CD4-positive, alpha-beta T cell treated with Interleukin-15 for 1 hour (primary cell): ENCODE data around the gene PPP1R13B.

Experiments used
- DNase-seq: peaks from one replicate; pipeline ENCODE4 v3.0.0-alpha.2; 2020

PPP1R13B gene

GRCh38 chr14:103728721-103729120 is 118.7 kb downstream of the PPP1R13B start:
- DNase-seq, result no peak

GRCh38 chr14:103728141-103728540 is 119.2 kb downstream of the PPP1R13B start:
- DNase-seq, result no peak

- DNase-seq, result no peak
Observed at GRCh38 chr14:103727313-103727980, 119.9 kb downstream of the PPP1R13B start.

- DNase-seq, result no peak
Observed at GRCh38 chr14:103726474-103726873, 120.9 kb downstream of the PPP1R13B start.

- DNase-seq, result no peak
Observed at GRCh38 chr14:103725739-103726395, 121.5 kb downstream of the PPP1R13B start.

GRCh38 chr14:103725001-103725682 is 122.2 kb downstream of the PPP1R13B start:
- no peak for DNase-seq

- no peak for DNase-seq
Observed at GRCh38 chr14:103724116-103724515, 123.3 kb downstream of the PPP1R13B start.

GRCh38 chr14:103723748-103724081 is 123.7 kb downstream of the PPP1R13B start:
- no peak for DNase-seq

- no peak for DNase-seq
Observed at GRCh38 chr14:103721334-103722120, 125.8 kb downstream of the PPP1R13B start.

- DNase-seq, result no peak
Observed at GRCh38 chr14:103719751-103720150, 127.6 kb downstream of the PPP1R13B start.

- no peak for DNase-seq
Observed at GRCh38 chr14:103718572-103718971, 128.8 kb downstream of the PPP1R13B start.

GRCh38 chr14:103716899-103717411 is 130.4 kb downstream of the PPP1R13B start:
- no peak for DNase-seq

GRCh38 chr14:103716091-103716801 is 131.1 kb downstream of the PPP1R13B start:
- DNase-seq, result no peak

GRCh38 chr14:103715052-103716000 is 132.0 kb downstream of the PPP1R13B start, which contains the start of the genes XRCC3 and ZFYVE21:
TSS of gene XRCC3 (minus strand) at chr14:103715451. CDS start at chr14:103711087, 4,364 bp downstream.
TSS of gene ZFYVE21 (plus strand) at chr14:103715810. CDS start at chr14:103715842, 32 bp downstream.
- DNase-seq, result peak; percentile 99

- DNase-seq, result no peak
Observed at GRCh38 chr14:103714063-103714724, 133.2 kb downstream of the PPP1R13B start.

GRCh38 chr14:103713304-103714062 is 133.9 kb downstream of the PPP1R13B start:
- DNase-seq, result no peak

- no peak for DNase-seq
Observed at GRCh38 chr14:103712633-103713247, 134.6 kb downstream of the PPP1R13B start.

- no peak for DNase-seq
Observed at GRCh38 chr14:103711516-103712431, 135.6 kb downstream of the PPP1R13B start.
